Non-pigmented ciliary epithelial cell (primary cell): ENCODE data around the gene PRDM15.
"Not testable (repeated sequence)": the region's sequence is repeated elsewhere in the genome, so short reads cannot be mapped to it uniquely, and the experiment has no call there.

Source experiments
- DNase-seq: peaks from one replicate; pipeline ENCODE4 v3.0.0-alpha.2; 2010; ENCODE audit warnings: low read depth

The PRDM15 gene

GRCh38 chr21:41805038-41805437 is 74.1 kb downstream of the PRDM15 start:
- no peak for DNase-seq

- no peak for DNase-seq
These were observed 74.8 kb downstream of the PRDM15 start for GRCh38 chr21:41804381-41804780.

- no peak for DNase-seq
These were observed 75.8 kb downstream of the PRDM15 start for GRCh38 chr21:41803316-41803715.

- DNase-seq = no peak
These were observed 76.5 kb downstream of the PRDM15 start for GRCh38 chr21:41802684-41803083.

GRCh38 chr21:41802198-41802584 is 77.0 kb downstream of the PRDM15 start:
- no peak for DNase-seq

- no peak for DNase-seq
These were observed 77.6 kb downstream of the PRDM15 start for GRCh38 chr21:41801321-41802197.

GRCh38 chr21:41800425-41801320 is 78.5 kb downstream of the PRDM15 start:
- no peak for DNase-seq

- DNase-seq = no peak
These were observed 79.4 kb downstream of the PRDM15 start for GRCh38 chr21:41799763-41800162.

GRCh38 chr21:41798326-41798725 is 80.8 kb downstream of the PRDM15 start:
- DNase-seq = no peak

- DNase-seq = no peak
These were observed 82.6 kb downstream of the PRDM15 start for GRCh38 chr21:41796476-41797080.

GRCh38 chr21:41795726-41796125 is 83.4 kb downstream of the PRDM15 start:
- DNase-seq = no peak

GRCh38 chr21:41794600-41794999 is 84.5 kb downstream of the PRDM15 start:
- no peak for DNase-seq

- no peak for DNase-seq
These were observed 86.4 kb downstream of the PRDM15 start for GRCh38 chr21:41792711-41793110.

GRCh38 chr21:41786509-41786987 is 92.6 kb downstream of the PRDM15 start:
- no peak for DNase-seq

- DNase-seq = not testable (repeated sequence)
These were observed 93.9 kb downstream of the PRDM15 start for GRCh38 chr21:41785262-41785661.

- DNase-seq = no peak
These were observed 94.6 kb downstream of the PRDM15 start for GRCh38 chr21:41784456-41785102.

- DNase-seq = no peak
These were observed 95.5 kb downstream of the PRDM15 start for GRCh38 chr21:41783476-41784180.

GRCh38 chr21:41781050-41781410 is 98.1 kb downstream of the PRDM15 start:
- DNase-seq = no peak

- no peak for DNase-seq
These were observed 98.7 kb downstream of the PRDM15 start for GRCh38 chr21:41780337-41781049.

GRCh38 chr21:41779659-41780058 is 99.5 kb downstream of the PRDM15 start:
- no peak for DNase-seq
